ENCODE measurements around the gene OLFM2.

- no peak for TF ChIP-seq CTCF (IDR thresholded peaks at IDR 0.05; ENCODE audit: insufficient read depth, low read length)
- no peak for TF ChIP-seq POLR2AphosphoS5 (IDR thresholded peaks at IDR 0.05; ENCODE audit: low read depth)
These were observed 20.6 kb upstream of the OLFM2 start for GRCh38 chr19:9956956-9957355.
